Sigmoid colon (tissue), 7 donors: ENCODE data around the gene DYNLRB1. TPM values are rescaled to one million over a fixed set of nuclear protein-coding genes. Genes with fewer than 3 reads are reported as not detected.

Source experiments
- DNase-seq: peaks from one replicate; pipeline ENCODE4 v3.0.0-alpha.2; 2019
- H3K27ac ChIP-seq, 4 donors: fragments of 200-600 bp; sonication (generic); one replicate each; pipeline ENCODE4 v1.5.1; 2016 to 2019; ENCODE audit warnings: mild to moderate bottlenecking in 1 of 4
- H3K27me3 ChIP-seq, 3 donors: fragments of 200-600 bp; sonication (generic); one replicate each; pipeline ENCODE4 v1.5.1; 2019; ENCODE audit warnings: mild to moderate bottlenecking in 1 of 3
- H3K36me3 ChIP-seq, 4 donors: fragments of 200-600 bp; sonication (generic); one replicate each; pipeline ENCODE4 v1.5.1; 2016 to 2019
- H3K4me1 ChIP-seq, 4 donors: fragments of 200-600 bp; sonication (generic); one replicate each; pipeline ENCODE4 v1.5.1; 2017 to 2019
- H3K4me3 ChIP-seq, 4 donors: fragments of 200-600 bp; sonication (generic); one replicate each; pipeline ENCODE4 v1.5.1; 2017 to 2019; ENCODE audit warnings: mild to moderate bottlenecking in 2 of 4, moderate library complexity in 1 of 4
- H3K9me3 ChIP-seq, 4 donors: fragments of 200-600 bp in 3 of 4; sonication (generic) in 3 of 4; one replicate each; pipeline versions ENCODE4 v1.5.1 to v1.6.1; 2013 to 2019
- CTCF ChIP-seq, 4 experiments: fragments of 450-650 bp in 3 of 4; fragments of 200-600 bp in 1 of 4; IDR thresholded peaks; one replicate each; pipeline ENCODE4 v1.5.1; 2016 to 2019; ENCODE audit warnings: antibody characterized with exemption in 4 of 4, mild to moderate bottlenecking in 3 of 4, moderate library complexity in 2 of 4
- EP300 ChIP-seq, 4 donors: sonication (generic); formaldehyde crosslinking; IDR thresholded peaks; one replicate each; pipeline ENCODE4 v1.6.1; 2017; ENCODE audit warnings: antibody characterized with exemption in 4 of 4
- POLR2A ChIP-seq, 2 donors: fragments of 450-650 bp; IDR thresholded peaks; one replicate each; pipeline ENCODE4 v1.6.1; 2016; ENCODE audit warnings: antibody characterized with exemption in 2 of 2, mild to moderate bottlenecking in 2 of 2, moderate library complexity in 2 of 2
- POLR2AphosphoS5 ChIP-seq, 4 donors: sonication (generic); formaldehyde crosslinking; IDR thresholded peaks; one replicate each; pipeline ENCODE4 v1.6.1; 2017; ENCODE audit warnings: antibody characterized with exemption in 4 of 4
- WGBS, 2 donors: extraction: QIAGEN DNeasy Blood & Tissue Kit; methylation state at CpG; one replicate each; pipeline ENCODE4 v1.1.7; 2013; 5-methylcytosine and 5-hydroxymethylcytosine counted together
- intact Hi-C: fragments of 100-400 bp; cut with DNase I; formaldehyde crosslinking; loops from one replicate; pipeline ENCODE4 v1.15.1; 2023
- polyA plus RNA-seq, 3 donors: library from polyadenylated mRNA; stranded (reverse); fragments of 200-250 nt; gene quantifications; one replicate each; pipeline ENCODE4 v1.2.3, GENCODE V29; 2013
- total RNA-seq, 4 donors: library from RNA; depleted of rRNA; stranded (reverse); fragments of >200 nt; gene quantifications; one replicate each; pipeline ENCODE4 v1.1.0, GENCODE V29; 2016
- donor health status: healthy with polysubstance abuse.
- donor health status: Bipolar disorder and iron deficiency.
- donor health status: healthy.

Gene DYNLRB1
- total and polyA plus RNA-seq, 7 donors, result 148 to 259 (median 168) TPM

DNA sequence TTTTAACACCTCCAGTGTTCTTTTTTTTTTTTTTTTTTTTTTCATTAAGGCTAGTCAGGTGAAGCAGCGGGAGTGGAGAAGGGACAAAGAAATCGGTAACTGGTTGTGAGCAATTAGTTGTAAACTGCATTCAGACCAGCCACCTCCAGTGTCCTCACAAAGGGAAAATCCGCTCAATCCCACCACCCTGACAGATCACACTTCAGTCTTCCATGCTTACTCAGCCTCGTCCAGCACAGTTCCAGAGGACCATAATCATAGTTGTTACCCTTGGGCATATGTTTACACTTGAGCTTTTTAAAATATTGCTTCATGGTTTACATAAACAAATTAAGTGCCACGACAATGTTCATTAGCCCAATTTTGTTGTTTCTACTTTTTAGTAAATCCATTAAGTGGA lies 10.2 kb downstream of the DYNLRB1 start:
- DNase-seq, result no peak
- intact Hi-C loops, result loop anchor here (2.0 kb wide), 1 partner anchor 32 kb away; the partner anchor contains the start of gene MAP1LC3A
- Histone ChIP-seq H3K4me3 (no peak overlapping the region), H3K27me3 (no peaks in the 10 kb centered on the region), H3K4me1 (peaks cover 0 to 70% (median 67%) of the 10 kb centered on the region in 4 donors), H3K27ac (peak overlapping the region; percentile 75 to 86 (median 82)), H3K9me3 (no peaks in the 10 kb centered on the region), H3K36me3 (peaks cover 9 to 43% (median 26%) of the 10 kb centered on the region in 4 donors)
- TF ChIP-seq CTCF (IDR thresholded peaks at IDR 0.05), result no peak
- no peak for TF ChIP-seq POLR2A (IDR thresholded peaks at IDR 0.05)
- WGBS, 2 donors, result 34 to 71% methylated on average over 5 of the region's 5 CpGs

DNA sequence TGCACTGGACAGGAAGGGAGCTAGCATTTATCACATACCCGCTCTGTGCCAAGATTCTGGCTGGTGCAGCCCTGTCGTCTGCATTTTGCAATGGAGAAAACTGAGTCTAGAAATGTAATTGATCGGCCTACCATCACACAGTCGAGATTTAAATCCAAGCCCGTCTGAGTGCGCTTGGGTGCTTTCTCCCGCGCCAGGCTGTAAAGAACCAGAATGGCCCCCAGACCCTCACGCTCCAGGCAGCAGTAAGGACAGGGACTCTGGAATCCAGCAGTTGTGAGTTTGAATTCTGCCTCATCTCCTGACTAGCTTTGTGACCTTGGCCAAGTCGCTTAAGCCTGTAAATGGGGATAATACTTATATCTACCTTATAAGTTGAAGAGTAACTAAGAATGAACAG lies 10.8 kb downstream of the DYNLRB1 start:
- H3K36me3 ChIP-seq, result peaks cover 9 to 45% (median 27%) of the 10 kb centered on the region in 4 donors
- H3K4me3 ChIP-seq, result no peak overlapping the region
- WGBS, 2 donors, result 87 to 91% methylated on average over 10 of the region's 10 CpGs
- intact Hi-C loops, result loop anchor here (2.0 kb wide), 1 partner anchor 32 kb away; the partner anchor contains the start of gene MAP1LC3A
- no peak for TF ChIP-seq POLR2AphosphoS5 (IDR thresholded peaks at IDR 0.05)
- no peak for TF ChIP-seq EP300 (IDR thresholded peaks at IDR 0.05)
- no peak for TF ChIP-seq CTCF (IDR thresholded peaks at IDR 0.05)
- no peak for TF ChIP-seq POLR2A (IDR thresholded peaks at IDR 0.05)
- H3K4me1 ChIP-seq, result peaks cover 0 to 69% (median 65%) of the 10 kb centered on the region in 4 donors
- peak; percentile 21 for DNase-seq
- peak overlapping the region; percentile 75 to 86 (median 82) for H3K27ac ChIP-seq
- no peaks in the 10 kb centered on the region for H3K9me3 ChIP-seq
- no peaks in the 10 kb centered on the region for H3K27me3 ChIP-seq

- H3K36me3 ChIP-seq, result peaks cover 12 to 64% (median 37%) of the 10 kb centered on the region in 4 donors
- 41 to 65% methylated on average over 5 of the region's 5 CpGs for WGBS, 2 donors
- H3K4me1 ChIP-seq, result peaks cover 0 to 51% (median 48%) of the 10 kb centered on the region in 4 donors
- no peak overlapping the region for H3K4me3 ChIP-seq
- intact Hi-C loops, result no loop called here
- no peak for TF ChIP-seq POLR2A (IDR thresholded peaks at IDR 0.05)
- H3K27me3 ChIP-seq, result no peaks in the 10 kb centered on the region
- peak; percentile 78 for DNase-seq
- H3K27ac ChIP-seq, result peak overlapping the region in 3 of 4 donors; percentile 38 to 60 (median 54)
- no peaks in the 10 kb centered on the region for H3K9me3 ChIP-seq
Observed at GRCh38 chr20:34528921-34529297, 12.7 kb downstream of the DYNLRB1 start.

DNA sequence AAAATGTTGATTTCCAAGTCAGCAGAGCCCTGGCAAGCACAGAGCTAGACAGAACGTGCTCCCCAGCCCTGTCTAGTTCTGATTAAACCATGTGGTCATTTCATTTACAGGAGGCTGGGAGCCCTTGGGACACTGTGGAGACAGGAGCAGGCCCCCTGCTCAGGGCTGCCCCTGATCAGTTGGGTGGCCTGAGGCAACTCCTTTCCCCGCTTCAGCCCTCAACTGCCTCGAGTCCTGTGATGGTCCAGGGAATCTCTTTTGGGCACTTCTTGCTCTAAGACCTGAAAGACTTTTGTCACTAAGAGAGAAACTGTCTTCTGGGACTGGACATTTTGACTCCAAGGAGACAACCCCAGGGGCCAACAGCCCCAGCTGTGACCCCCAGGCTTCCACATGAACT lies 13.5 kb downstream of the DYNLRB1 start:
- intact Hi-C loops, result no loop called here
- Histone ChIP-seq H3K4me1 (peaks cover 0 to 46% (median 46%) of the 10 kb centered on the region in 4 donors), H3K27ac (peak overlapping the region in 2 of 4 donors; percentile 54 to 60), H3K9me3 (no peaks in the 10 kb centered on the region), H3K4me3 (no peak overlapping the region), H3K27me3 (no peaks in the 10 kb centered on the region), H3K36me3 (peaks cover 13 to 72% (median 45%) of the 10 kb centered on the region in 4 donors)
- 91 to 97% methylated on average over 3 of the region's 3 CpGs for WGBS, 2 donors
- no peak for TF ChIP-seq CTCF (IDR thresholded peaks at IDR 0.05)
- no peak for TF ChIP-seq POLR2AphosphoS5 (IDR thresholded peaks at IDR 0.05)
- TF ChIP-seq EP300 (IDR thresholded peaks at IDR 0.05), result no peak
- no peak for TF ChIP-seq POLR2A (IDR thresholded peaks at IDR 0.05)
- DNase-seq, result no peak

DNA sequence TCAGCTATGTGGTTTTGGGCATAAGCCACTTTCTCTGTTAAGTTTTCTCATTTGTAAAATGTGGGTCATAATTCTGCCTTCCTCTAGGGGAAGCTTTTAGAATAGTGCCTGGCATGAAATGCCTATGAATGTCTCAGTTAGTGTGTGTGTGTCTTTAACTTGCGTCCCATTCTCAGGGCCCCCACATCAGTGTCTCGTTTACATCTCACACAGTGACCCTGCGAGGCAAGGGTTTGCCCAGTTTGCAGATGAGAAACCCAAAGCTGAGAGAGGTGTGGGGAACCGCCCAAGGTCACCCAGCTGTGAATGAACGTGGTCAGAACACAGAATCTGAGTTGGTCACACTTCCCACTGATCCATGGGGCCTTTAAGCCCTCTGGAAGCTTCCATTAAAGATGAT lies 14.1 kb downstream of the DYNLRB1 start:
- peak overlapping the region in 1 of 4 donors; percentile 60 for H3K27ac ChIP-seq
- intact Hi-C loops, result no loop called here
- H3K27me3 ChIP-seq, result no peaks in the 10 kb centered on the region
- no peaks in the 10 kb centered on the region for H3K9me3 ChIP-seq
- peak; percentile 39 for DNase-seq
- no peak for TF ChIP-seq EP300 (IDR thresholded peaks at IDR 0.05)
- no peak for TF ChIP-seq POLR2AphosphoS5 (IDR thresholded peaks at IDR 0.05)
- TF ChIP-seq CTCF (IDR thresholded peaks at IDR 0.05), result no peak
- TF ChIP-seq POLR2A (IDR thresholded peaks at IDR 0.05), result no peak
- H3K4me3 ChIP-seq, result no peak overlapping the region
- peaks cover 15 to 78% (median 51%) of the 10 kb centered on the region in 4 donors for H3K36me3 ChIP-seq
- H3K4me1 ChIP-seq, result peaks cover 0 to 42% (median 41%) of the 10 kb centered on the region in 4 donors
- 78 to 85% methylated on average over 5 of the region's 5 CpGs for WGBS, 2 donors
